ENCODE data around the gene CYP4A22.
A peak's percentile ranks its signal among the peaks of the same experiment; 100 is the strongest.
"Not testable (repeated sequence)": the region's sequence is repeated elsewhere in the genome, so short reads cannot be mapped to it uniquely, and the experiment has no call there.

GRCh38 chr1:47143654-47144053, 6.4 kb downstream of the CYP4A22 start:
- peak; percentile 55 for TF ChIP-seq CTCF (conservative IDR thresholded peaks at IDR 0.05; ENCODE audit: low read depth, low read length)
- TF ChIP-seq EZH2 (IDR thresholded peaks at IDR 0.05; ENCODE audit: low read length, unreplicated experiment); EZH2phosphoT487 (IDR thresholded peaks at IDR 0.05; ENCODE audit: borderline replicate concordance, low read length): not testable (repeated sequence)

All from PC-3 (cell line).